ENCODE data around the gene DLX1. TPM values are rescaled to one million over a fixed set of nuclear protein-coding genes. Genes with fewer than 3 reads are reported as not detected.
A peak's percentile ranks its signal among the peaks of the same experiment; 100 is the strongest.
"Not testable (repeated sequence)": the region's sequence is repeated elsewhere in the genome, so short reads cannot be mapped to it uniquely, and the experiment has no call there.

The DLX1 gene
- total RNA-seq, 1 donor, result 1.8 TPM

DNA sequence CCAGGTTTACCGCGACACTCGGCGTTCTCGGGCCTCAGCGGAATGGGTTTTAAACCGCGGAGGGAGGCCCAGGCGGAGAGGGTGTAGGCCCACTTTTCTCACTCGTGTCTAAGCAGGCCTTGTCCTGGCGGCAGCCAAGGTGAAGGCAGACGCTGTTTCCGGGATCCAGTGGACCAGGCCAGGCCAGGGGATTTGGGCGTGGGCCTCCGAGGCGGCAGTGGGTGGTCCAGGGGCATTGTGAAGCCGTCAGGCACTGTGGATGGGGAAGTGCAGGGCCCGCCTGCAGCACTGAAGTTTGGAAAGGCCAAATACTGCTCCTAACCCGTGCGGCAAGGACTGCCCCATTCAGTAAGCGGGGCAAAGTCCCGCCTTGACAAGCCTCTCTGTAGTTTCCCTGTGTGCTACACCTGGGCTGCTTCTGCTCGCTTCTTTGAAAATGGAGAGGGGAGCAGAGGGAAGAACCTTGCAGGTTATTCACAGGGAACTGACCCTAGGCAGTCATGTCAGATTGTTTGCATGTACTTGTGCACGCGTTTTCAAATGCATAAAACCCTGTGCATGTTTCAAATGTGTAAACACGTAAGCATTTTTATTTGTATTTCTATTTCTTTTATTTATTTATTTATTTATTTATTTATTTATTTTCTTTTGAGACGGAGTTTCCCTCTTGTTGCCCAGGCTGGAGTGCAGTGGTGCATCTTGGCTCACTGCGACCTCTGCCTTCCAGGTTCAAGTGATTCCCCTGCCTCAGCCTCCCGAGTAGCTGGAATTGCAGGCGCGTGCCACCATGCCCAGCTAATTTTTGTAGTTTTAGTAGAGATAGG lies 24.9 kb downstream of the DLX1 start:
- peaks cover 10% of the 10 kb centered on the region for H3K4me1 ChIP-seq (ENCODE audit: insufficient read depth, low read length)
- peak; percentile 55 for DNase-seq (ENCODE audit: insufficient read length, low spot score, missing footprints)
- no peak overlapping the region for H3K27ac ChIP-seq (ENCODE audit: low read depth, low read length)
- H4K20me1 ChIP-seq (ENCODE audit: insufficient read depth, low read length), result no peaks in the 10 kb centered on the region
- no peaks in the 10 kb centered on the region for H3K79me2 ChIP-seq (ENCODE audit: insufficient read depth, low read length)
- no peaks in the 10 kb centered on the region for H3K9me3 ChIP-seq (ENCODE audit: low read depth, low read length)
- H3K4me3 ChIP-seq (ENCODE audit: insufficient read depth, low read length), result no peak overlapping the region
- H3K36me3 ChIP-seq (ENCODE audit: insufficient read depth, low read length), result no peaks in the 10 kb centered on the region
- H2AFZ ChIP-seq (ENCODE audit: low read length), result no peak overlapping the region
- H3K27me3 ChIP-seq (ENCODE audit: insufficient read depth, low read length), result no peaks in the 10 kb centered on the region
- TF ChIP-seq, protein P1, sequence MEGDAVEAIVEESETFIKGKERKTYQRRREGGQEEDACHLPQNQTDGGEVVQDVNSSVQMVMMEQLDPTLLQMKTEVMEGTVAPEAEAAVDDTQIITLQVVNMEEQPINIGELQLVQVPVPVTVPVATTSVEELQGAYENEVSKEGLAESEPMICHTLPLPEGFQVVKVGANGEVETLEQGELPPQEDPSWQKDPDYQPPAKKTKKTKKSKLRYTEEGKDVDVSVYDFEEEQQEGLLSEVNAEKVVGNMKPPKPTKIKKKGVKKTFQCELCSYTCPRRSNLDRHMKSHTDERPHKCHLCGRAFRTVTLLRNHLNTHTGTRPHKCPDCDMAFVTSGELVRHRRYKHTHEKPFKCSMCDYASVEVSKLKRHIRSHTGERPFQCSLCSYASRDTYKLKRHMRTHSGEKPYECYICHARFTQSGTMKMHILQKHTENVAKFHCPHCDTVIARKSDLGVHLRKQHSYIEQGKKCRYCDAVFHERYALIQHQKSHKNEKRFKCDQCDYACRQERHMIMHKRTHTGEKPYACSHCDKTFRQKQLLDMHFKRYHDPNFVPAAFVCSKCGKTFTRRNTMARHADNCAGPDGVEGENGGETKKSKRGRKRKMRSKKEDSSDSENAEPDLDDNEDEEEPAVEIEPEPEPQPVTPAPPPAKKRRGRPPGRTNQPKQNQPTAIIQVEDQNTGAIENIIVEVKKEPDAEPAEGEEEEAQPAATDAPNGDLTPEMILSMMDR (IDR thresholded peaks at IDR 0.05; ENCODE audit: extremely low read depth, low read depth, low read length), result no peak
- no peak overlapping the region for H3K4me2 ChIP-seq (ENCODE audit: insufficient read depth, low read length)

DNA sequence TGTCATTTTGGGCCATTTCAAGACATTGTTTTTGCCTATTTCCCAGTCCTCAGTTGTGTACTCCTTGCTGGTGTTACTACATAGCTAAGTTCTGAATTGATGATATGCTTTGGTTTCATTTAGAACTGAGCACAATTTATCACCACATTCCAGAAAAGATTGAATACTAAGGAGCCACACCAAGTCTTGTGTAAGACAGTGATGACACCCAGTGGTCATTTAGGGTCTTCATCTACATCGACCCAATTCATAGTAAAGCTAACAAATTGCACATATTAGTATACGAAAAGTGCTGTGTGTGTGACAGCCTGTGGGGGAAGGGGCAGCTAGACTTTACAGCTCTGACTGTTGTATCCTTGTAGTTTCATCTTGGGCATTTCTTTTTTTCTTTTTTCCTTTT lies 28.3 kb downstream of the DLX1 start:
- TF ChIP-seq, protein P1 (IDR thresholded peaks at IDR 0.05; ENCODE audit: extremely low read depth, low read depth, low read length), result peak; percentile 49
- H3K9me3 ChIP-seq (ENCODE audit: low read depth, low read length), result no peaks in the 10 kb centered on the region
- no peaks in the 10 kb centered on the region for H4K20me1 ChIP-seq (ENCODE audit: insufficient read depth, low read length)
- H3K4me3 ChIP-seq (ENCODE audit: insufficient read depth, low read length), result no peak overlapping the region
- no peaks in the 10 kb centered on the region for H3K79me2 ChIP-seq (ENCODE audit: insufficient read depth, low read length)
- H3K27ac ChIP-seq (ENCODE audit: low read depth, low read length), result no peak overlapping the region
- no peak overlapping the region for H3K4me2 ChIP-seq (ENCODE audit: insufficient read depth, low read length)
- peaks cover 7% of the 10 kb centered on the region for H3K4me1 ChIP-seq (ENCODE audit: insufficient read depth, low read length)
- H3K27me3 ChIP-seq (ENCODE audit: insufficient read depth, low read length), result no peaks in the 10 kb centered on the region
- DNase-seq (ENCODE audit: insufficient read length, low spot score, missing footprints), result no peak
- peak overlapping the region; percentile 17 for H2AFZ ChIP-seq (ENCODE audit: low read length)
- no peaks in the 10 kb centered on the region for H3K36me3 ChIP-seq (ENCODE audit: insufficient read depth, low read length)

DNA sequence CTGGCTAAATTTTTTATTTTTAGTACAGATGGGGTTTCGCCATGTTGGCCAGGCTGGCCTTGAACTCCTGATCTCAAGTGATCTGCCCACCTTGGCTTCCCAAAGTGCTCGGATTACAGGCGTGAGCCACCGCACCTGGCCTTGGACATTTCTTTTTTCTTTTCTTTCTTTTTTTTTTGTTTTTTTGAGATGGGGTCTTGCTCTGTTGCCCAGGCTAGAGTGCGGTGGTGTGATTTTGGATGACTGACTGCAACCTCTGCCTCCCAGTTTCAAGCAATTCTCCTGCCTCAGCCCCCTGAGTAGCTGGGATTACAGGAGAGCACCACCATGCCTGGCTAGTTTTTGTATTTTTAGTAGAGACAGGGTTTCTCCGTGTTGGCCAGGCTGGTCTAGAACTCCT lies 28.9 kb downstream of the DLX1 start:
- not testable (repeated sequence) for H3K4me3 ChIP-seq (ENCODE audit: insufficient read depth, low read length); H3K27me3 ChIP-seq (ENCODE audit: insufficient read depth, low read length); H3K79me2 ChIP-seq (ENCODE audit: insufficient read depth, low read length); H3K4me2 ChIP-seq (ENCODE audit: insufficient read depth, low read length); H4K20me1 ChIP-seq (ENCODE audit: insufficient read depth, low read length); DNase-seq (ENCODE audit: insufficient read length, low spot score, missing footprints); H3K27ac ChIP-seq (ENCODE audit: low read depth, low read length); H2AFZ ChIP-seq (ENCODE audit: low read length); H3K9me3 ChIP-seq (ENCODE audit: low read depth, low read length); H3K36me3 ChIP-seq (ENCODE audit: insufficient read depth, low read length)
- H3K4me1 ChIP-seq (ENCODE audit: insufficient read depth, low read length), result peaks cover 13% of the 10 kb centered on the region

DNA sequence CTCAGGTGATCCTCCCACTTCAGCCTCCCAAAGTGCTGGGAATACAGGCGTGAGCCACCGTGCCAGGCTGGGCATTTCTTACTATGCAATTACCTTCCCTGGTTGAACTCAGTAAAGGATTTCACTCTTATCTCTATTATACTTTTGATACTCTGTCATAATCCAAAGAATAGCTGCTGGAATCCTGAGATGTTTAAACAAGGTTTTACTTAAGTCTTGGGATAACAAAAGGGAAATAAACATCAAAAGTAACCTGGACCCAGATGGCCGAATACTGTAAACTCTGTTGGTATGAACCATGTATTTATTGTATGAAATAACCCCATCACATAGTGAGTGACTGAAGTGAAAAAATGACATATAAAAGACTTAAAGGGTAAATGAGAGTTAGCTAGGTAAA lies 29.3 kb downstream of the DLX1 start:
- no peak overlapping the region for H3K4me3 ChIP-seq (ENCODE audit: insufficient read depth, low read length)
- no peak for DNase-seq (ENCODE audit: insufficient read length, low spot score, missing footprints)
- H3K27ac ChIP-seq (ENCODE audit: low read depth, low read length), result no peak overlapping the region
- H3K79me2 ChIP-seq (ENCODE audit: insufficient read depth, low read length), result no peaks in the 10 kb centered on the region
- TF ChIP-seq, protein P1 (IDR thresholded peaks at IDR 0.05; ENCODE audit: extremely low read depth, low read depth, low read length), result no peak
- H3K36me3 ChIP-seq (ENCODE audit: insufficient read depth, low read length), result no peaks in the 10 kb centered on the region
- H3K4me1 ChIP-seq (ENCODE audit: insufficient read depth, low read length), result peaks cover 14% of the 10 kb centered on the region
- no peak overlapping the region for H2AFZ ChIP-seq (ENCODE audit: low read length)
- no peak overlapping the region for H3K4me2 ChIP-seq (ENCODE audit: insufficient read depth, low read length)
- no peaks in the 10 kb centered on the region for H3K9me3 ChIP-seq (ENCODE audit: low read depth, low read length)
- H4K20me1 ChIP-seq (ENCODE audit: insufficient read depth, low read length), result no peaks in the 10 kb centered on the region
- no peaks in the 10 kb centered on the region for H3K27me3 ChIP-seq (ENCODE audit: insufficient read depth, low read length)

All from osteoblast (primary cell).